ENCODE measurements around the gene ASCC1.

Gene ASCC1

GRCh38 chr10:72067463-72068125 lies 148.5 kb downstream of the ASCC1 start:
- no peak overlapping the region for H3K4me3 ChIP-seq (replicated peaks; ENCODE audit: low read depth, low read length)
- DNase-seq (ENCODE audit: extremely low read depth, low read depth): no peak
- TF ChIP-seq CTCF (IDR thresholded peaks at IDR 0.05; ENCODE audit: low read depth, low read length, missing control alignments): no peak

GRCh38 chr10:72066318-72067284 lies 149.5 kb downstream of the ASCC1 start:
- DNase-seq (ENCODE audit: extremely low read depth, low read depth): no peak

GRCh38 chr10:72065439-72066025 lies 150.5 kb downstream of the ASCC1 start:
- no peak for TF ChIP-seq CTCF (IDR thresholded peaks at IDR 0.05; ENCODE audit: low read depth, low read length, missing control alignments)
- H3K4me3 ChIP-seq (replicated peaks; ENCODE audit: low read depth, low read length): no peak overlapping the region
- no peak for DNase-seq (ENCODE audit: extremely low read depth, low read depth)

More at GRCh38 chr10:72066318-72067284, 149.5 kb downstream of the ASCC1 start:
- TF ChIP-seq CTCF (IDR thresholded peaks at IDR 0.05; ENCODE audit: low read depth, low read length, missing control alignments): no peak
- H3K4me3 ChIP-seq (replicated peaks; ENCODE audit: low read depth, low read length): no peak overlapping the region

GRCh38 chr10:72063703-72064391 lies 152.2 kb downstream of the ASCC1 start:
- no peak overlapping the region for H3K4me3 ChIP-seq (replicated peaks; ENCODE audit: low read depth, low read length)
- no peak for TF ChIP-seq CTCF (IDR thresholded peaks at IDR 0.05; ENCODE audit: low read depth, low read length, missing control alignments)
- DNase-seq (ENCODE audit: extremely low read depth, low read depth): no peak

GRCh38 chr10:72062832-72063702 lies 153.0 kb downstream of the ASCC1 start:
- no peak for TF ChIP-seq CTCF (IDR thresholded peaks at IDR 0.05; ENCODE audit: low read depth, low read length, missing control alignments)
- no peak for DNase-seq (ENCODE audit: extremely low read depth, low read depth)

More at GRCh38 chr10:72062832-72063702, 153.0 kb downstream of the ASCC1 start:
- H3K4me3 ChIP-seq (replicated peaks; ENCODE audit: low read depth, low read length): no peak overlapping the region
